PC-3 (cell line): ENCODE data around the gene PHF2.

Source experiments
- EZH2 ChIP-seq: fragments of 300-600 bp; sonication (generic); IDR thresholded peaks from one replicate; pipeline ENCODE4 v1.6.1; 2017; ENCODE audit warnings: antibody characterized with exemption, mild to moderate bottlenecking, low read length; ENCODE audit not compliant: unreplicated experiment
- EZH2phosphoT487 ChIP-seq: fragments of 300-600 bp; sonication (generic); IDR thresholded peaks from 2 replicates; pipeline ENCODE4 v1.6.1; 2018; ENCODE audit warnings: mild to moderate bottlenecking, antibody characterized with exemption, low read length, borderline replicate concordance
- TF ChIP-seq, protein P1 (sequence below): fragments of 300-600 bp; sonication (generic); conservative IDR thresholded peaks from 2 replicates; pipeline ENCODE4 v1.5.1; 2017; ENCODE audit warnings: antibody characterized with exemption, low read depth, mild to moderate bottlenecking, low read length

DNA sequence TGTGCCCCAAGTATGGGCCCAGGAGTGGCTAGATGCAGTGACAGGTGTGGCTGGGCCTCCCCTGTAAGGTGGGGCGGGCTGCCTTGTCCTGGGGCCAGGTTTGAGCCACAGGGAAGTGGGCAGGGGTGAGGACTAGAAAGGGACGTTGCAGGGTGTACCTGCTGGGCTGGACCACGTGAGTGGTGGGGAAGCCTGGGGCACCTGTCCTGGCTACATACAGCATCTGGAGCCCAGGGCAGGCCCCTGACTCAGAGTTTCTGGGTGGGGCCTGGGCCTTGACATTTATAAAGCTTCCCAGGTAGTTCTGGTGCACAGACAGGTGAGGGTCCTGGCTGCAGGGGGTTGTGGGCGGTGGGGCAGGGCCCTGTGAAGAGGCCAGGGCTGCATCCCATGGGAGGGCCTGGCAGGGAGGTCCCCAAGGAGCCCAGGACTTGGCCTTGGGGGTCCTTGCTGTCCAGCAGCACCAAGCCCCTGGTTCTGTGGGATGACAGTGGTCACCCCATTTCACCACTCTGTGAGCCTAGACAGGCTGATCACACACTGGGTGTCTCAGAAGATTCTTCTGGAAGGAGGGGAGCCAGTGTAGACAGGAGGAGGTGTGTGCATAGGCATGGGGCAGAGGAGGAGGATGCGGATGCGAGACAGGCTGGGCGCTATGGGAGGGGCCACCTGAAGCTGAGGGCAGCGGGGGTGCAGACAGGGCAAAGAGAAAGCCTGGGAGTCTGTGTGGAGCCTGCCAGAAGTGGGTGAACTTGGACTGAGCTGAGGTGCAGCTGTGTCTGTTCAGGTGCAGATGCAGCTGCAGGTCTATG lies 94.0 kb downstream of the PHF2 start:
- TF ChIP-seq, protein P1, sequence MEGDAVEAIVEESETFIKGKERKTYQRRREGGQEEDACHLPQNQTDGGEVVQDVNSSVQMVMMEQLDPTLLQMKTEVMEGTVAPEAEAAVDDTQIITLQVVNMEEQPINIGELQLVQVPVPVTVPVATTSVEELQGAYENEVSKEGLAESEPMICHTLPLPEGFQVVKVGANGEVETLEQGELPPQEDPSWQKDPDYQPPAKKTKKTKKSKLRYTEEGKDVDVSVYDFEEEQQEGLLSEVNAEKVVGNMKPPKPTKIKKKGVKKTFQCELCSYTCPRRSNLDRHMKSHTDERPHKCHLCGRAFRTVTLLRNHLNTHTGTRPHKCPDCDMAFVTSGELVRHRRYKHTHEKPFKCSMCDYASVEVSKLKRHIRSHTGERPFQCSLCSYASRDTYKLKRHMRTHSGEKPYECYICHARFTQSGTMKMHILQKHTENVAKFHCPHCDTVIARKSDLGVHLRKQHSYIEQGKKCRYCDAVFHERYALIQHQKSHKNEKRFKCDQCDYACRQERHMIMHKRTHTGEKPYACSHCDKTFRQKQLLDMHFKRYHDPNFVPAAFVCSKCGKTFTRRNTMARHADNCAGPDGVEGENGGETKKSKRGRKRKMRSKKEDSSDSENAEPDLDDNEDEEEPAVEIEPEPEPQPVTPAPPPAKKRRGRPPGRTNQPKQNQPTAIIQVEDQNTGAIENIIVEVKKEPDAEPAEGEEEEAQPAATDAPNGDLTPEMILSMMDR: no peak
- TF ChIP-seq EZH2: no peak
- TF ChIP-seq EZH2phosphoT487: no peak
